Uterus (tissue), 2 donors: Measurements from ENCODE around the gene PLCG1.

Experiments used
- CTCF ChIP-seq, 4 experiments: fragments of 200-600 bp in 2 of 4; fragments of 450-650 bp in 2 of 4; sonication (generic) in 2 of 4; IDR thresholded peaks; one replicate each; pipeline ENCODE4 v1.5.1; 2016 to 2019; ENCODE audit warnings: antibody characterized with exemption in 4 of 4, mild to moderate bottlenecking in 2 of 4, moderate library complexity in 1 of 4
- POLR2A ChIP-seq, 2 donors: fragments of 450-650 bp; IDR thresholded peaks; one replicate each; pipeline ENCODE4 v1.6.1; 2016; ENCODE audit warnings: antibody characterized with exemption in 2 of 2, mild to moderate bottlenecking in 1 of 2, moderate library complexity in 1 of 2

DNA sequence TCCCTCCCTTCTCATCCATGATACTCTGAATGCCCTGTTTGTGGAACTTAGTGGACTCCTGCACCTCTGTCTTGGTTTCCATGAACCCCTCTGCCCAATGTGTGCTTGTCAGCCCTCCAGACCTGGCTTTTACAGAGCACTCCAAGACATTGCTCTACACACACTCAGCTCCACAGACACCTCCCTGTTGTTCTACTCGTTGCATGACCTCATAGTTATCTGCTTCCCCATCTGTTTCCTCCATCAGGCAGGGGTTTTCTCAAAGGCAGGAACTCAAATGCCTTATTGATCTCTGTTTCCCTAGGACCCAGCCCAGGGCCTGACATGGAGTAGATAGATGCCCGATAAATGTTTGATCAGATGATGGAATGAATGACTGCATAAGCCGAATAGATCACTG, 13.3 kb downstream of the PLCG1 start:
- TF ChIP-seq CTCF (IDR thresholded peaks at IDR 0.05) (no peak), POLR2A (IDR thresholded peaks at IDR 0.05) (no peak)
